PC-9 (cell line): Measurements from ENCODE around the gene PDIA5. TPM values are rescaled to one million over a fixed set of nuclear protein-coding genes. Genes with fewer than 3 reads are reported as not detected.

ENCODE experiments used
- BruUV-seq: library from RNA; stranded (reverse); fragments of 400-500 nt; replicated peaks from 2 replicates; lab custom pipeline; 2021; lab: Mats Ljungman, UMichigan
- CTCF ChIA-PET: fragments of 300-600 bp; sonication (Branson Sonifier 250); formaldehyde crosslinking; loops from one replicate; lab custom pipeline; 2022; ENCODE audit warnings: antibody characterized with exemption; lab: Charles Lee
- POLR2A ChIA-PET: fragments of 300-600 bp; sonication (Branson Sonifier 250); formaldehyde crosslinking; loops from one replicate; lab custom pipeline; 2022; ENCODE audit warnings: antibody characterized with exemption; ENCODE audit not compliant: unreplicated experiment; lab: Charles Lee
- DNase-seq, 2 experiments: peaks; one replicate each; pipeline versions ENCODE4 v3.0.0 to v3.0.0-alpha.2; 2015 to 2022; ENCODE audit warnings: mixed read lengths in 1 of 2
- H2AFZ ChIP-seq: fragments of 200-600 bp; sonication (generic); 2 replicates; pipeline ENCODE4 v1.8.1; 2017; ENCODE audit warnings: antibody characterized with exemption
- H3F3A ChIP-seq: fragments of 200-600 bp; sonication (generic); 2 replicates; pipeline ENCODE4 v1.8.1; 2017; ENCODE audit warnings: antibody characterized with exemption, mild to moderate bottlenecking, low read depth; ENCODE audit not compliant: insufficient read depth
- H3K27ac ChIP-seq: fragments of 200-600 bp; sonication (generic); 2 replicates; pipeline ENCODE4 v1.6.1; 2016; ENCODE audit warnings: mixed run types
- H3K27me3 ChIP-seq: fragments of 200-600 bp; sonication (generic); 2 replicates; pipeline ENCODE4 v1.6.1; 2016; ENCODE audit warnings: low read depth, mixed run types; ENCODE audit not compliant: insufficient read depth
- H3K36me3 ChIP-seq: fragments of 200-600 bp; sonication (generic); 2 replicates; pipeline ENCODE4 v1.6.1; 2016; ENCODE audit warnings: low read depth, mixed run types
- H3K4me1 ChIP-seq: fragments of 200-600 bp; sonication (generic); replicated peaks from 2 replicates; pipeline ENCODE4 v1.6.1; 2016; ENCODE audit warnings: mixed run types; ENCODE audit not compliant: insufficient read depth
- H3K4me2 ChIP-seq: fragments of 200-600 bp; sonication (generic); 2 replicates; pipeline ENCODE4 v1.6.1; 2017; ENCODE audit warnings: mixed run types
- H3K4me3 ChIP-seq: fragments of 200-600 bp; sonication (generic); 2 replicates; pipeline ENCODE4 v1.6.1; 2016; ENCODE audit warnings: mixed run types
- H3K79me2 ChIP-seq: fragments of 200-600 bp; sonication (generic); 2 replicates; pipeline ENCODE4 v1.6.1; 2017; ENCODE audit warnings: low read depth, mixed run types
- H3K9me2 ChIP-seq: fragments of 200-600 bp; sonication (generic); 2 replicates; pipeline ENCODE4 v1.8.1; 2017; ENCODE audit warnings: mild to moderate bottlenecking; ENCODE audit not compliant: insufficient read depth
- H3K9me3 ChIP-seq: fragments of 200-600 bp; sonication (generic); 2 replicates; pipeline ENCODE4 v1.8.1; 2016; ENCODE audit warnings: low read depth; ENCODE audit not compliant: insufficient read depth
- H4K20me1 ChIP-seq: fragments of 200-600 bp; sonication (generic); 2 replicates; pipeline ENCODE4 v1.8.1; 2017; ENCODE audit not compliant: insufficient read depth
- CTCF ChIP-seq: fragments of 200-600 bp; sonication (generic); conservative IDR thresholded peaks from 2 replicates; pipeline ENCODE4 v1.6.1; 2017; ENCODE audit warnings: mixed run types, antibody characterized with exemption, mild to moderate bottlenecking, moderate library complexity
- EZH2 ChIP-seq: fragments of 200-600 bp; sonication (generic); IDR thresholded peaks from 2 replicates; pipeline ENCODE4 v1.8.0; 2017; ENCODE audit warnings: antibody characterized with exemption, low read depth
- intact Hi-C: fragments of 100-400 bp; cut with micrococcal nuclease; formaldehyde crosslinking; loops from one replicate; pipeline ENCODE4 v1.10.0; 2022; ENCODE audit not compliant: unreplicated experiment
- total RNA-seq: library from RNA; stranded (reverse); gene quantifications from 2 replicates; pipeline ENCODE4 v1.2.3, GENCODE V29; 2021

Gene PDIA5
- total RNA-seq, 1 experiment from 2014 or later = 31.7 TPM

- Histone ChIP-seq H3K27me3 (peaks cover 14% of the 10 kb centered on the region; the same call in 1 of the 2 replicates), H3K9me3 (no peaks in the 10 kb centered on the region), H4K20me1 (no peaks in the 10 kb centered on the region; the same call in 1 of the 2 replicates), H2AFZ (no peak overlapping the region), H3K4me2 (no peak overlapping the region), H3K27ac (no peak overlapping the region), H3F3A (peaks cover 4% of the 10 kb centered on the region; the same call in 1 of the 2 replicates), H3K36me3 (no peaks in the 10 kb centered on the region), H3K4me3 (no peak overlapping the region), H3K9me2 (no peaks in the 10 kb centered on the region), H3K4me1 (peaks cover 17% of the 10 kb centered on the region), H3K79me2 (peaks cover 29% of the 10 kb centered on the region)
- TF ChIP-seq EZH2 (no peak), CTCF (no peak)
- no peak for DNase-seq
- no TSS peak for BruUV-seq
- ChIA-PET CTCF (no interaction called here), POLR2A (no interaction called here)
- intact Hi-C loops = no loop called here
Observed at GRCh38 chr3:123064914-123065313, 1.9 kb upstream of the PDIA5 start.

- ChIA-PET CTCF (interaction anchor here (0.6 kb wide), 1 partner anchor 88 kb away, joined by 6 read pairs; no protein-coding TSS in a partner anchor), POLR2A (no interaction called here)
- Histone ChIP-seq H3K4me1 (peaks cover 17% of the 10 kb centered on the region), H3K36me3 (no peaks in the 10 kb centered on the region), H3F3A (peaks cover 4% of the 10 kb centered on the region; the same call in 1 of the 2 replicates), H3K9me3 (no peaks in the 10 kb centered on the region), H3K4me2 (peak overlapping the region; percentile 89), H3K79me2 (peaks cover 43% of the 10 kb centered on the region), H4K20me1 (peaks cover 4% of the 10 kb centered on the region; the same call in 1 of the 2 replicates), H3K9me2 (no peaks in the 10 kb centered on the region), H2AFZ (peak overlapping the region; percentile 82), H3K27me3 (peaks cover 6% of the 10 kb centered on the region; the same call in 1 of the 2 replicates), H3K27ac (no peak overlapping the region), H3K4me3 (peak overlapping the region; percentile 79; the same call in 1 of the 2 replicates)
- no peak for TF ChIP-seq CTCF
- no peak for TF ChIP-seq EZH2
- intact Hi-C loops = no loop called here
- DNase-seq = no peak
- BruUV-seq = no TSS peak
Observed at GRCh38 chr3:123066599-123066895, 278 bp upstream of the PDIA5 start.

- intact Hi-C loops = loop anchor here (1.0 kb wide), 1 partner anchor 133 kb away; the partner anchor contains the start of gene SEC22A
- 0 out of 2 replicates have a peak overlapping the region, but pooled peaks have one; percentile 55 for H3K27ac ChIP-seq
- H3K4me3 ChIP-seq = peak overlapping the region; percentile 79
- peak in 1 of 2 experiments; percentile 19 for DNase-seq
- H3K4me2 ChIP-seq = peak overlapping the region; percentile 89
- peaks cover 4% of the 10 kb centered on the region; the same call in 1 of the 2 replicates for H3F3A ChIP-seq
- POLR2A ChIA-PET = interaction anchor here (0.6 kb wide), 1 partner anchor 70 kb away, joined by 3 read pairs; no protein-coding TSS in a partner anchor
- H4K20me1 ChIP-seq = peaks cover 7% of the 10 kb centered on the region; the same call in 1 of the 2 replicates
- H2AFZ ChIP-seq = peak overlapping the region; percentile 82
- CTCF ChIA-PET = no interaction called here
- no peaks in the 10 kb centered on the region for H3K9me2 ChIP-seq
- TF ChIP-seq EZH2 (no peak), CTCF (no peak)
- H3K4me1 ChIP-seq = peaks cover 17% of the 10 kb centered on the region
- no peaks in the 10 kb centered on the region for H3K36me3 ChIP-seq
- no peaks in the 10 kb centered on the region for H3K9me3 ChIP-seq
- H3K27me3 ChIP-seq = no peaks in the 10 kb centered on the region
- H3K79me2 ChIP-seq = peaks cover 55% of the 10 kb centered on the region
- BruUV-seq = TSS peak; percentile 58
Observed at GRCh38 chr3:123067689-123068600, 1.1 kb downstream of the PDIA5 start.
